Astrocyte (in vitro differentiated cells and primary cell): ENCODE results near the gene FBLN2. TPM values are rescaled to one million over a fixed set of nuclear protein-coding genes. Genes with fewer than 3 reads are reported as not detected.

Experiments
- DNase-seq: peaks from one replicate; pipeline ENCODE4 v3.0.0-alpha.2; 2010; ENCODE audit warnings: low read depth
- FAIRE-seq: peaks from 2 replicates; lab custom pipeline; 2011; peaks lifted over from hg19 to GRCh38; lab: Jason Lieb, UNC
- H2AFZ ChIP-seq: 2 replicates; pipeline ENCODE4 v1.6.0; 2012; ENCODE audit warnings: low read depth, low read length, inconsistent platforms
- H3K27ac ChIP-seq: 2 replicates; pipeline ENCODE4 v1.5.1; 2011; ENCODE audit warnings: low read depth, low read length, inconsistent platforms
- H3K27me3 ChIP-seq: 2 replicates; pipeline ENCODE4 v1.6.0; 2011; ENCODE audit warnings: low read length, inconsistent platforms; ENCODE audit not compliant: insufficient read depth
- H3K36me3 ChIP-seq: 2 replicates; pipeline ENCODE4 v1.5.1; 2011; ENCODE audit warnings: low read length, inconsistent platforms; ENCODE audit not compliant: insufficient read depth
- H3K4me1 ChIP-seq: 2 replicates; pipeline ENCODE4 v1.5.1; 2011; ENCODE audit warnings: low read length, inconsistent platforms; ENCODE audit not compliant: insufficient read depth
- H3K4me2 ChIP-seq: 2 replicates; pipeline ENCODE4 v1.6.0; 2012; ENCODE audit warnings: low read length, inconsistent platforms
- H3K4me3 ChIP-seq: 2 replicates; pipeline ENCODE4 v1.5.1; 2011; ENCODE audit warnings: low read depth, mild to moderate bottlenecking, low read length, inconsistent platforms; ENCODE audit not compliant: insufficient read depth
- H3K79me2 ChIP-seq: 2 replicates; pipeline ENCODE4 v1.6.0; 2012; ENCODE audit warnings: mild to moderate bottlenecking, low read length, inconsistent platforms; ENCODE audit not compliant: insufficient read depth
- H3K9ac ChIP-seq: 2 replicates; pipeline ENCODE4 v1.6.0; 2012; ENCODE audit warnings: mild to moderate bottlenecking, low read length, inconsistent platforms
- H3K9me3 ChIP-seq: 2 replicates; pipeline ENCODE4 v1.5.1; 2012; ENCODE audit warnings: low read depth, mild to moderate bottlenecking, low read length, inconsistent platforms; ENCODE audit not compliant: insufficient read depth
- H4K20me1 ChIP-seq: 2 replicates; pipeline ENCODE4 v1.6.0; 2012; ENCODE audit warnings: low read length, inconsistent platforms; ENCODE audit not compliant: insufficient read depth
- H3K27ac Mint-ChIP-seq: one replicate; pipeline ENCODE4 v1.8.0; 2021; ENCODE audit warnings: mild to moderate bottlenecking, mixed read lengths; ENCODE audit not compliant: unreplicated experiment
- H3K27me3 Mint-ChIP-seq: one replicate; pipeline ENCODE4 v1.8.0; 2021; ENCODE audit warnings: low read depth, mixed read lengths; ENCODE audit not compliant: unreplicated experiment
- H3K36me3 Mint-ChIP-seq: one replicate; pipeline ENCODE4 v1.8.0; 2021; ENCODE audit warnings: low read depth, mixed read lengths; ENCODE audit not compliant: unreplicated experiment
- H3K4me1 Mint-ChIP-seq: one replicate; pipeline ENCODE4 v1.8.0; 2021; ENCODE audit warnings: low read depth, mixed read lengths; ENCODE audit not compliant: unreplicated experiment
- H3K4me3 Mint-ChIP-seq: one replicate; pipeline ENCODE4 v1.8.0; 2021; ENCODE audit warnings: mild to moderate bottlenecking, moderate library complexity, mixed read lengths; ENCODE audit not compliant: unreplicated experiment
- H3K9me3 Mint-ChIP-seq: one replicate; pipeline ENCODE4 v1.8.0; 2021; ENCODE audit warnings: mild to moderate bottlenecking, mixed read lengths; ENCODE audit not compliant: unreplicated experiment
- EZH2 ChIP-seq: IDR thresholded peaks from 2 replicates; pipeline ENCODE4 v1.6.1; 2012; ENCODE audit warnings: mild to moderate bottlenecking, low read length, inconsistent platforms; ENCODE audit not compliant: insufficient read depth
- total RNA-seq: library from RNA; stranded (reverse); gene quantifications from 2 replicates; pipeline ENCODE4 v1.2.1, GENCODE V29; 2021
- TF ChIP-seq, protein P1 (sequence below): IDR thresholded peaks from 2 replicates; pipeline ENCODE4 v1.5.1; 2011; ENCODE audit warnings: low read depth, mild to moderate bottlenecking, inconsistent platforms, low read length, moderate library complexity; ENCODE audit not compliant: insufficient read depth

The FBLN2 gene
- total RNA-seq, 1 donor from 2014 or later: 36.6 TPM

DNA sequence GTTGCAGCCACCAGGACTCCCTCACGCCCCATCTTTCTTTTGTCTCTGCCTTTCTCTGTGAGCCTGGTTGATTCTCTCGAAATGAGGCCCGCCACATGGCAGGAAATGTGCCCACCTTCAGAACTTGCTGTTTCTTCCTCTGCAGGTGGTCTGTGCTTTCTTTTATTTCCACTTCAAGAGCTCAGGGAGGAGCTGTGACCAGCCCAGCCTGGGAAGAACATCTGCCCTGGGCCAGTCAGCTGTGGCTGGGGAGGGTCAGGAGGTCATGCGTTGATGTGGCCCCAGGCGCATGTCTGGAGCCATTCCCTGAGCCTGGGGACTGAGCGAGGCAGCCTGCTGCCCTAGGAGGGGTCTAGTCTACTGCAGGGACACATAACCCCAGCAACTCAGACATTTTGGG lies 8.0 kb downstream of the FBLN2 start:
- H3K27ac Mint-ChIP-seq: no peak overlapping the region
- Histone ChIP-seq H3K9ac (no peak overlapping the region), H2AFZ (no peak overlapping the region), H3K4me3 (no peak overlapping the region), H3K27ac (no peak overlapping the region), H3K36me3 (no peaks in the 10 kb centered on the region), H3K9me3 (no peaks in the 10 kb centered on the region), H4K20me1 (peaks cover 3% of the 10 kb centered on the region), H3K4me1 (no peaks in the 10 kb centered on the region), H3K27me3 (peaks cover 5% of the 10 kb centered on the region), H3K79me2 (no peaks in the 10 kb centered on the region), H3K4me2 (no peak overlapping the region)
- no peak for TF ChIP-seq EZH2
- TF ChIP-seq, protein P1, sequence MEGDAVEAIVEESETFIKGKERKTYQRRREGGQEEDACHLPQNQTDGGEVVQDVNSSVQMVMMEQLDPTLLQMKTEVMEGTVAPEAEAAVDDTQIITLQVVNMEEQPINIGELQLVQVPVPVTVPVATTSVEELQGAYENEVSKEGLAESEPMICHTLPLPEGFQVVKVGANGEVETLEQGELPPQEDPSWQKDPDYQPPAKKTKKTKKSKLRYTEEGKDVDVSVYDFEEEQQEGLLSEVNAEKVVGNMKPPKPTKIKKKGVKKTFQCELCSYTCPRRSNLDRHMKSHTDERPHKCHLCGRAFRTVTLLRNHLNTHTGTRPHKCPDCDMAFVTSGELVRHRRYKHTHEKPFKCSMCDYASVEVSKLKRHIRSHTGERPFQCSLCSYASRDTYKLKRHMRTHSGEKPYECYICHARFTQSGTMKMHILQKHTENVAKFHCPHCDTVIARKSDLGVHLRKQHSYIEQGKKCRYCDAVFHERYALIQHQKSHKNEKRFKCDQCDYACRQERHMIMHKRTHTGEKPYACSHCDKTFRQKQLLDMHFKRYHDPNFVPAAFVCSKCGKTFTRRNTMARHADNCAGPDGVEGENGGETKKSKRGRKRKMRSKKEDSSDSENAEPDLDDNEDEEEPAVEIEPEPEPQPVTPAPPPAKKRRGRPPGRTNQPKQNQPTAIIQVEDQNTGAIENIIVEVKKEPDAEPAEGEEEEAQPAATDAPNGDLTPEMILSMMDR: no peak
- no peak for DNase-seq
- H3K4me1 Mint-ChIP-seq: peaks cover 12% of the 10 kb centered on the region
- no peak for FAIRE-seq
- peaks cover 23% of the 10 kb centered on the region for H3K27me3 Mint-ChIP-seq
- no peak overlapping the region for H3K4me3 Mint-ChIP-seq
- H3K36me3 Mint-ChIP-seq: peaks cover 4% of the 10 kb centered on the region
- peaks cover 3% of the 10 kb centered on the region for H3K9me3 Mint-ChIP-seq

DNA sequence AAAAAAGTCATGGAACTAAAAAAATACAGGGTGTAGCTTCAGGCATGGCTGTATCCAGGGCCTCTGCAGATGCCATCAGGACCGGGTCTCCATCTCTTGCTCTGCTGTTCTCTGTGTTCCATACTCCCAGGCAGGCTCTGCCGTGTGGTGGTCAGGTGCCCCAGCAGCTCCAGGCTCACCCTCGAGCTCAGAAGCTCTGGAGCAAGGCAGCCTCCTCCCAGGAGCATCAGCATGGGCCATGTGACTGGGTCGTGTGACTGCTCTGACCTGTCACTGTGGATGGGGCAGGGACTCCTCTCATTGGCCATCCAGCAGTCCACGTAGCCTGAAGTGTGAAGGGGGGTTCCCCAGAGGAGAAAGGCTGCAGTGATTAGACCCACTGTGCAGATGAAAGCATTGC lies 8.5 kb downstream of the FBLN2 start:
- Histone ChIP-seq H3K4me2 (no peak overlapping the region), H4K20me1 (peaks cover 3% of the 10 kb centered on the region), H3K27ac (no peak overlapping the region), H3K4me3 (no peak overlapping the region), H3K4me1 (no peaks in the 10 kb centered on the region), H3K27me3 (peaks cover 5% of the 10 kb centered on the region), H3K9me3 (no peaks in the 10 kb centered on the region), H3K36me3 (no peaks in the 10 kb centered on the region), H2AFZ (no peak overlapping the region), H3K79me2 (no peaks in the 10 kb centered on the region), H3K9ac (no peak overlapping the region)
- H3K27me3 Mint-ChIP-seq: peaks cover 19% of the 10 kb centered on the region
- DNase-seq (no peak), FAIRE-seq (no peak)
- peaks cover 12% of the 10 kb centered on the region for H3K4me1 Mint-ChIP-seq
- H3K4me3 Mint-ChIP-seq: no peak overlapping the region
- H3K36me3 Mint-ChIP-seq: peaks cover 4% of the 10 kb centered on the region
- no peak overlapping the region for H3K27ac Mint-ChIP-seq
- TF ChIP-seq EZH2: no peak
- TF ChIP-seq, protein P1: no peak
- peaks cover 3% of the 10 kb centered on the region for H3K9me3 Mint-ChIP-seq

DNA sequence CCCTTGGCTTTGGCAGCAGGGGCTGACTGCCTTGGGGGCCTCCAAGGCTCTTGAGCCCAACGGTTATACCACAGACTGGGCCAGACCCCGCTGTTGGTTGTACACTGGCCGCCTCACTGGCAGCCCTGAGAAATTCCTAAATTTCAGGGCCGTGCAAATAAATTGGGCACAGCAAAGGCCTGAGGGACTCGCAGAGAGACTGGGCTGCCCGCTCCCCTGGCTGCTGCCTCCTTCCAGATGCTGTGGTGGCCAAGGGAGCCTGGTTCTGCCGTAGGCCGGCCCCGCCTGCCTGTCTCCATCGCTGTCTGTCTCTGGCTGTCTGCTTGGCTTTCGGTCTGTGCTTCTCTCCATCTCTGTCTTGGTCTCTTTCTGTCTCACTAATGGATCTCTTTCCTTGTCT lies 9.0 kb downstream of the FBLN2 start:
- Histone ChIP-seq H3K27me3 (peaks cover 2% of the 10 kb centered on the region), H3K4me3 (no peak overlapping the region), H4K20me1 (peaks cover 3% of the 10 kb centered on the region), H3K9me3 (no peaks in the 10 kb centered on the region), H3K4me2 (no peak overlapping the region), H2AFZ (no peak overlapping the region), H3K9ac (no peak overlapping the region), H3K36me3 (no peaks in the 10 kb centered on the region), H3K27ac (no peak overlapping the region), H3K4me1 (no peaks in the 10 kb centered on the region), H3K79me2 (no peaks in the 10 kb centered on the region)
- Mint-ChIP-seq H3K27me3 (peaks cover 16% of the 10 kb centered on the region), H3K4me3 (no peak overlapping the region), H3K27ac (no peak overlapping the region), H3K9me3 (peaks cover 3% of the 10 kb centered on the region), H3K36me3 (peaks cover 7% of the 10 kb centered on the region), H3K4me1 (peaks cover 12% of the 10 kb centered on the region)
- TF ChIP-seq, protein P1: no peak
- TF ChIP-seq EZH2: no peak
- FAIRE-seq: no peak
- no peak for DNase-seq
